Activated T-helper 17 cell treated with anti-CD3 and anti-CD28 coated beads, Interleukin-2, amount 50 U/mL, for 72 hours (primary cell): ENCODE results near the gene MKLN1. TPM values are rescaled to one million over a fixed set of nuclear protein-coding genes. Genes with fewer than 3 reads are reported as not detected.
"Not testable (repeated sequence)": the region's sequence is repeated elsewhere in the genome, so short reads cannot be mapped to it uniquely, and the experiment has no call there.

Source experiments
- ATAC-seq: fragments of 150-1000 bp; cut with Tn5 transposase; replicated peaks from 2 replicates; pipeline ENCODE4 v1.10.0; 2021; ENCODE audit warnings: mild to moderate bottlenecking, moderate library complexity
- H3K27ac Mint-ChIP-seq: one replicate; pipeline ENCODE4 v1.8.0; 2022; ENCODE audit warnings: mixed read lengths
- H3K27me3 Mint-ChIP-seq: one replicate; pipeline ENCODE4 v1.8.0; 2022; ENCODE audit warnings: mixed read lengths
- H3K36me3 Mint-ChIP-seq: one replicate; pipeline ENCODE4 v1.8.0; 2022; ENCODE audit warnings: low read depth, mild to moderate bottlenecking, mixed read lengths
- H3K4me1 Mint-ChIP-seq: one replicate; pipeline ENCODE4 v1.8.0; 2022; ENCODE audit warnings: mixed read lengths
- H3K4me3 Mint-ChIP-seq: one replicate; pipeline ENCODE4 v1.8.0; 2022; ENCODE audit warnings: mild to moderate bottlenecking, mixed read lengths
- H3K9me3 Mint-ChIP-seq: one replicate; pipeline ENCODE4 v1.8.0; 2022; ENCODE audit warnings: mixed read lengths
- total RNA-seq, 2 donors: library from RNA; stranded (reverse); gene quantifications; one replicate each; pipeline ENCODE4 v1.2.3, GENCODE V29; 2022

Gene MKLN1
- total RNA-seq, 2 donors from 2014 or later = 49.5 to 70.1 TPM

- Mint-ChIP-seq H3K4me3 (no peak overlapping the region), H3K27me3 (no peaks in the 10 kb centered on the region), H3K9me3 (no peaks in the 10 kb centered on the region), H3K27ac (no peak overlapping the region), H3K36me3 (peaks cover 32% of the 10 kb centered on the region), H3K4me1 (no peaks in the 10 kb centered on the region)
- no peak for ATAC-seq
Measured at GRCh38 chr7:131493581-131493980, 165.9 kb downstream of the MKLN1 start.

GRCh38 chr7:131494182-131494581 lies 166.5 kb downstream of the MKLN1 start:
- no peak overlapping the region for H3K4me3 Mint-ChIP-seq
- peaks cover 32% of the 10 kb centered on the region for H3K36me3 Mint-ChIP-seq
- H3K9me3 Mint-ChIP-seq = no peaks in the 10 kb centered on the region
- no peak for ATAC-seq
- H3K27me3 Mint-ChIP-seq = no peaks in the 10 kb centered on the region
- H3K27ac Mint-ChIP-seq = no peak overlapping the region
- H3K4me1 Mint-ChIP-seq = no peaks in the 10 kb centered on the region

GRCh38 chr7:131495669-131496498 lies 168.2 kb downstream of the MKLN1 start:
- no peak for ATAC-seq
- no peaks in the 10 kb centered on the region for H3K27me3 Mint-ChIP-seq
- no peaks in the 10 kb centered on the region for H3K9me3 Mint-ChIP-seq
- no peak overlapping the region for H3K27ac Mint-ChIP-seq
- no peaks in the 10 kb centered on the region for H3K4me1 Mint-ChIP-seq
- no peak overlapping the region for H3K4me3 Mint-ChIP-seq
- peaks cover 26% of the 10 kb centered on the region for H3K36me3 Mint-ChIP-seq

GRCh38 chr7:131497454-131497853 lies 169.8 kb downstream of the MKLN1 start:
- no peaks in the 10 kb centered on the region for H3K27me3 Mint-ChIP-seq
- peaks cover 11% of the 10 kb centered on the region for H3K4me1 Mint-ChIP-seq
- no peak overlapping the region for H3K4me3 Mint-ChIP-seq
- ATAC-seq = no peak
- H3K36me3 Mint-ChIP-seq = peaks cover 32% of the 10 kb centered on the region
- no peaks in the 10 kb centered on the region for H3K9me3 Mint-ChIP-seq
- no peak overlapping the region for H3K27ac Mint-ChIP-seq

GRCh38 chr7:131498237-131498885 lies 170.7 kb downstream of the MKLN1 start:
- no peak overlapping the region for H3K4me3 Mint-ChIP-seq
- H3K4me1 Mint-ChIP-seq = peaks cover 15% of the 10 kb centered on the region
- peaks cover 32% of the 10 kb centered on the region for H3K36me3 Mint-ChIP-seq
- no peaks in the 10 kb centered on the region for H3K27me3 Mint-ChIP-seq
- no peaks in the 10 kb centered on the region for H3K9me3 Mint-ChIP-seq
- no peak overlapping the region for H3K27ac Mint-ChIP-seq
- no peak for ATAC-seq

- Mint-ChIP-seq H3K9me3 (no peaks in the 10 kb centered on the region), H3K36me3 (peaks cover 32% of the 10 kb centered on the region), H3K27ac (no peak overlapping the region), H3K4me3 (no peak overlapping the region), H3K27me3 (no peaks in the 10 kb centered on the region), H3K4me1 (peaks cover 17% of the 10 kb centered on the region)
- ATAC-seq = peak; percentile 70
Measured at GRCh38 chr7:131499801-131500200, 172.1 kb downstream of the MKLN1 start.

GRCh38 chr7:131500357-131500756 lies 172.7 kb downstream of the MKLN1 start:
- ATAC-seq = no peak
- peaks cover 32% of the 10 kb centered on the region for H3K36me3 Mint-ChIP-seq
- no peak overlapping the region for H3K27ac Mint-ChIP-seq
- no peaks in the 10 kb centered on the region for H3K27me3 Mint-ChIP-seq
- peaks cover 21% of the 10 kb centered on the region for H3K4me1 Mint-ChIP-seq
- H3K4me3 Mint-ChIP-seq = no peak overlapping the region
- H3K9me3 Mint-ChIP-seq = no peaks in the 10 kb centered on the region

GRCh38 chr7:131501422-131501821 lies 173.7 kb downstream of the MKLN1 start:
- Mint-ChIP-seq H3K4me1 (peaks cover 21% of the 10 kb centered on the region), H3K36me3 (peaks cover 22% of the 10 kb centered on the region), H3K27ac (peak overlapping the region; percentile 79), H3K27me3 (no peaks in the 10 kb centered on the region), H3K9me3 (no peaks in the 10 kb centered on the region), H3K4me3 (peak overlapping the region; percentile 53)
- ATAC-seq = peak; percentile 96

- no peak for ATAC-seq
- peak overlapping the region; percentile 79 for H3K27ac Mint-ChIP-seq
Measured at GRCh38 chr7:131501930-131502685, 174.4 kb downstream of the MKLN1 start.

GRCh38 chr7:131502810-131503508 lies 175.3 kb downstream of the MKLN1 start:
- H3K27me3 Mint-ChIP-seq = no peaks in the 10 kb centered on the region
- H3K4me3 Mint-ChIP-seq = no peak overlapping the region
- peaks cover 24% of the 10 kb centered on the region for H3K4me1 Mint-ChIP-seq
- H3K36me3 Mint-ChIP-seq = peaks cover 9% of the 10 kb centered on the region
- peak overlapping the region; percentile 38 for H3K27ac Mint-ChIP-seq
- H3K9me3 Mint-ChIP-seq = no peaks in the 10 kb centered on the region
- no peak for ATAC-seq

More at GRCh38 chr7:131501930-131502685, 174.4 kb downstream of the MKLN1 start:
- Mint-ChIP-seq H3K27me3 (no peaks in the 10 kb centered on the region), H3K4me1 (peaks cover 21% of the 10 kb centered on the region), H3K4me3 (peak overlapping the region; percentile 53), H3K9me3 (no peaks in the 10 kb centered on the region), H3K36me3 (peaks cover 15% of the 10 kb centered on the region)

GRCh38 chr7:131503639-131504038 lies 176.0 kb downstream of the MKLN1 start:
- H3K4me1 Mint-ChIP-seq = peaks cover 29% of the 10 kb centered on the region
- H3K9me3 Mint-ChIP-seq = no peaks in the 10 kb centered on the region
- H3K27me3 Mint-ChIP-seq = no peaks in the 10 kb centered on the region
- H3K4me3 Mint-ChIP-seq = no peak overlapping the region
- H3K36me3 Mint-ChIP-seq = peaks cover 9% of the 10 kb centered on the region
- H3K27ac Mint-ChIP-seq = no peak overlapping the region
- ATAC-seq = no peak

GRCh38 chr7:131504157-131504899 lies 176.7 kb downstream of the MKLN1 start:
- H3K36me3 Mint-ChIP-seq = peaks cover 9% of the 10 kb centered on the region
- peaks cover 29% of the 10 kb centered on the region for H3K4me1 Mint-ChIP-seq
- no peak for ATAC-seq
- no peaks in the 10 kb centered on the region for H3K9me3 Mint-ChIP-seq
- H3K4me3 Mint-ChIP-seq = no peak overlapping the region
- H3K27me3 Mint-ChIP-seq = peaks cover 3% of the 10 kb centered on the region
- H3K27ac Mint-ChIP-seq = peak overlapping the region; percentile 61

GRCh38 chr7:131505037-131505620 lies 177.5 kb downstream of the MKLN1 start:
- peaks cover 29% of the 10 kb centered on the region for H3K4me1 Mint-ChIP-seq
- H3K27ac Mint-ChIP-seq = peak overlapping the region; percentile 61
- not testable (repeated sequence) for H3K4me3 Mint-ChIP-seq, H3K27me3 Mint-ChIP-seq, H3K36me3 Mint-ChIP-seq, H3K9me3 Mint-ChIP-seq
- peak; percentile 13 for ATAC-seq
